GM23338 (cell line): ENCODE measurements around the gene DNAL4. TPM values are rescaled to one million over a fixed set of nuclear protein-coding genes. Genes with fewer than 3 reads are reported as not detected.

Source experiments
- ATAC-seq: fragments of 200-7000 bp; cut with Tn5 transposase; 3 replicates; pipeline ENCODE4 v1.9.1; 2020
- DNase-seq: peaks from one replicate; pipeline ENCODE4 v3.0.0-alpha.2; 2015; ENCODE audit warnings: low spot score
- H2AFZ ChIP-seq: fragments of 200-600 bp; sonication (generic); 2 replicates; pipeline ENCODE4 v1.8.0; 2016; ENCODE audit warnings: antibody characterized with exemption, mild to moderate bottlenecking, moderate library complexity
- H3F3A ChIP-seq: fragments of 200-600 bp; sonication (generic); replicated peaks from 2 replicates; pipeline ENCODE4 v1.8.0; 2017; ENCODE audit warnings: antibody characterized with exemption, mixed run types, low read depth
- H3K27ac ChIP-seq: fragments of 200-600 bp; sonication (generic); 2 replicates; pipeline ENCODE4 v1.6.1; 2016; ENCODE audit warnings: low read depth
- H3K27me3 ChIP-seq: fragments of 200-600 bp; sonication (generic); 2 replicates; pipeline ENCODE4 v1.8.0; 2016; ENCODE audit warnings: mild to moderate bottlenecking, mixed run types, moderate library complexity; ENCODE audit not compliant: insufficient read depth
- H3K36me3 ChIP-seq: fragments of 200-600 bp; sonication (generic); 2 replicates; pipeline ENCODE4 v1.8.0; 2016; ENCODE audit warnings: mild to moderate bottlenecking; ENCODE audit not compliant: insufficient read depth
- H3K4me1 ChIP-seq: fragments of 200-600 bp; sonication (generic); 2 replicates; pipeline ENCODE4 v1.8.0; 2016; ENCODE audit warnings: mild to moderate bottlenecking, moderate library complexity; ENCODE audit not compliant: insufficient read depth
- H3K4me2 ChIP-seq: fragments of 200-600 bp; sonication (generic); 2 replicates; pipeline ENCODE4 v1.7.1; 2017; ENCODE audit warnings: mixed run types
- H3K4me3 ChIP-seq: fragments of 200-600 bp; sonication (generic); 2 replicates; pipeline ENCODE4 v1.6.1; 2016; ENCODE audit warnings: mixed run types
- H3K79me2 ChIP-seq: fragments of 200-600 bp; sonication (generic); replicated peaks from 2 replicates; pipeline ENCODE4 v1.8.0; 2017; ENCODE audit warnings: mild to moderate bottlenecking; ENCODE audit not compliant: insufficient read depth
- H3K9me2 ChIP-seq: fragments of 200-600 bp; sonication (generic); 2 replicates; pipeline ENCODE4 v1.8.0; 2017; ENCODE audit not compliant: insufficient read depth
- H4K20me1 ChIP-seq: fragments of 200-600 bp; sonication (generic); replicated peaks from 2 replicates; pipeline ENCODE4 v1.8.0; 2017; ENCODE audit warnings: mild to moderate bottlenecking; ENCODE audit not compliant: insufficient read depth
- H3K27ac Mint-ChIP-seq: 2 replicates; pipeline ENCODE4 v1.8.0; 2020; ENCODE audit warnings: inconsistent platforms, mild to moderate bottlenecking, moderate library complexity, mixed read lengths
- H3K27me3 Mint-ChIP-seq: 3 replicates; pipeline ENCODE4 v1.8.0; 2022; ENCODE audit warnings: low read depth, mild to moderate bottlenecking, moderate library complexity, mixed read lengths, inconsistent platforms; ENCODE audit not compliant: insufficient read depth, poor library complexity
- H3K36me3 Mint-ChIP-seq: 3 replicates; pipeline ENCODE4 v1.8.0; 2021; ENCODE audit warnings: low read depth, mild to moderate bottlenecking, inconsistent platforms, moderate library complexity, mixed read lengths
- H3K4me1 Mint-ChIP-seq: 3 replicates; pipeline ENCODE4 v1.8.0; 2020; ENCODE audit warnings: mild to moderate bottlenecking, inconsistent platforms, mixed read lengths
- H3K4me3 Mint-ChIP-seq: 3 replicates; pipeline ENCODE4 v1.8.0; 2021; ENCODE audit warnings: moderate library complexity, mild to moderate bottlenecking, inconsistent platforms, mixed read lengths
- H3K9me3 Mint-ChIP-seq: 3 replicates; pipeline ENCODE4 v1.8.0; 2020; ENCODE audit warnings: moderate library complexity, mild to moderate bottlenecking, inconsistent platforms, mixed read lengths
- CREB1 ChIP-seq: fragments of 250-450 bp; sonication (Bioruptor Pico); IDR thresholded peaks from 2 replicates; pipeline ENCODE4 v1.5.0; 2020; ENCODE audit warnings: low read depth, mild to moderate bottlenecking, moderate library complexity
- EZH2 ChIP-seq: fragments of 200-600 bp; sonication (generic); IDR thresholded peaks from one replicate; pipeline ENCODE4 v1.8.0; 2017; ENCODE audit warnings: antibody characterized with exemption, mild to moderate bottlenecking, low read depth; ENCODE audit not compliant: unreplicated experiment
- EZH2phosphoT487 ChIP-seq: fragments of 200-600 bp; sonication (generic); IDR thresholded peaks from one replicate; pipeline ENCODE4 v1.8.1; 2018; ENCODE audit warnings: antibody characterized with exemption; ENCODE audit not compliant: unreplicated experiment
- JUNB ChIP-seq: IDR thresholded peaks from one replicate; pipeline ENCODE4 v1.6.1; 2016; ENCODE audit warnings: antibody characterized with exemption; ENCODE audit not compliant: unreplicated experiment
- NANOG ChIP-seq: IDR thresholded peaks from 2 replicates; pipeline ENCODE4 v1.6.1; 2016; ENCODE audit warnings: antibody characterized with exemption, borderline replicate concordance
- POLR2AphosphoS5 ChIP-seq: IDR thresholded peaks from 2 replicates; pipeline ENCODE4 v1.6.1; 2016; ENCODE audit warnings: antibody characterized with exemption, low read depth
- STAT1 ChIP-seq: IDR thresholded peaks from one replicate; pipeline ENCODE4 v1.6.1; 2016; ENCODE audit warnings: antibody characterized with exemption; ENCODE audit not compliant: unreplicated experiment
- ZNF114 ChIP-seq: fragments of 250-450 bp; sonication (Bioruptor Pico); IDR thresholded peaks from 2 replicates; pipeline ENCODE4 v1.5.0; 2020; ENCODE audit warnings: mild to moderate bottlenecking, moderate library complexity
- ZNF331 ChIP-seq: fragments of 250-450 bp; sonication (Bioruptor Pico); IDR thresholded peaks from 2 replicates; pipeline ENCODE4 v1.5.0; 2020; ENCODE audit warnings: low read depth, mild to moderate bottlenecking, moderate library complexity
- polyA plus RNA-seq: library from polyadenylated mRNA; unstranded; fragments of >200 nt; fragmentation: Nextera tagmentation; extraction: Ambion mirVana; gene quantifications from 2 replicates; pipeline ENCODE4 v1.2.1, GENCODE V29; 2016
- total RNA-seq: library from RNA; depleted of rRNA; stranded (reverse); fragments of >200 nt; shearing (Covaris generic); gene quantifications from 2 replicates; pipeline ENCODE4 v1.2.3, GENCODE V29; 2014
- TF ChIP-seq, protein P1 (sequence below), 2 experiments: fragments of 200-600 bp in 1 of 2; sonication (generic) in 1 of 2; conservative IDR thresholded peaks; 2 replicates each; pipeline versions ENCODE4 v1.5.1 to v1.6.1; 2016 to 2017; ENCODE audit warnings: antibody characterized with exemption in 2 of 2, low read depth in 2 of 2, mild to moderate bottlenecking in 2 of 2, moderate library complexity in 1 of 2
- TF ChIP-seq, protein P2 (sequence below): fragments of 250-450 bp; sonication (Bioruptor Pico); IDR thresholded peaks from 2 replicates; pipeline ENCODE4 v1.5.0; 2020; ENCODE audit warnings: mild to moderate bottlenecking, moderate library complexity
- TF ChIP-seq, protein P3 (sequence below): IDR thresholded peaks from one replicate; pipeline ENCODE4 v1.6.1; 2018; ENCODE audit warnings: antibody characterized with exemption; ENCODE audit not compliant: unreplicated experiment
- TF ChIP-seq, protein P4 (sequence below): IDR thresholded peaks from 2 replicates; pipeline ENCODE4 v1.6.1; 2016; ENCODE audit warnings: antibody characterized with exemption

The DNAL4 gene
- total and polyA plus RNA-seq, 2 experiments from 2014 or later, result 9.3 to 10.0 TPM

DNA sequence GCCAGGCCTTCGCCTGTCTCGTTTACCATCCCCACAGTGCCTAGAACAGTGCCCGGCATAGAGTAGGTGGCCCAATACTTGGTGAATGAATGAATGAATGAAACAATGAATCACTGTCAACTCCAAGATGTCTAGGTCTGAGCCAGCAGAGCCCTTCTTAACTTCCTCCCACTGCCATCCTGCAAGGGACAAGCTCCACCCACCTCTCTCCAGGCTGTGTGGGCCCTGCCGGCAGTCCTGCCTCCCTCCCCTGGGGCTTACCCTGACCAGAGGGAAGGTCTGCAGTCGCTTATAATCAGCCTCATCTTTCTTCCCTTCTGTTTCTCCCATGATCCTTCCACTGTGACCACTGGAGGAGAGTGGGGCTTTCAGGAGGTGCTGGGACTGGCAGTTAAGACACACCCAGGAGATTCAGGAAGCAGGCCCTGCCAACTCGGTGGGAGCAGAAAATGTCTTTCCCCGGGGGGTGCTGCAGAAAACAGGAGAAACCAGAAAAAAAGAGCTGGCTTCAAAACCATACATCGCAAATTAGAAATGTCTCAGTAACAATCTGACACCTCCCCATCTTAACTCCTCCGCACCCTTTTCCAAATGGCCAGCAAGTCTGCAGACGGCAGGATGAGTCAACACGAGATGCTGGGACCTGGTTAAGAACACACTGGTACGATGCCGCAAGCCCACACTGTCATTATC, 11.4 kb downstream of the DNAL4 start:
- Histone ChIP-seq H3K4me1 (no peaks in the 10 kb centered on the region), H4K20me1 (no peaks in the 10 kb centered on the region; the same call in 1 of the 2 replicates), H3K9me2 (no peaks in the 10 kb centered on the region), H3K27ac (no peak overlapping the region), H3K36me3 (no peaks in the 10 kb centered on the region), H3K4me3 (no peak overlapping the region), H3F3A (no peaks in the 10 kb centered on the region), H3K79me2 (no peaks in the 10 kb centered on the region), H2AFZ (no peak overlapping the region), H3K4me2 (no peak overlapping the region), H3K27me3 (no peaks in the 10 kb centered on the region)
- Mint-ChIP-seq H3K27me3 (peaks cover 2% of the 10 kb centered on the region), H3K27ac (peak overlapping the region; percentile 33; the same call in 1 of the 2 replicates), H3K4me1 (peaks cover 8% of the 10 kb centered on the region), H3K36me3 (no peaks in the 10 kb centered on the region; the same call in 2 of the 3 replicates), H3K9me3 (no peaks in the 10 kb centered on the region), H3K4me3 (no peak overlapping the region; the same call in 2 of the 3 replicates)
- DNase-seq, result no peak
- ATAC-seq, result peak; percentile 88
- TF ChIP-seq NANOG (no peak), CREB1 (no peak), STAT1 (no peak), EZH2 (no peak), EZH2phosphoT487 (no peak), POLR2AphosphoS5 (no peak), ZNF331 (no peak), JUNB (no peak), ZNF114 (CRISPR knock-in tag) (no peak)
- TF ChIP-seq, protein P1, sequence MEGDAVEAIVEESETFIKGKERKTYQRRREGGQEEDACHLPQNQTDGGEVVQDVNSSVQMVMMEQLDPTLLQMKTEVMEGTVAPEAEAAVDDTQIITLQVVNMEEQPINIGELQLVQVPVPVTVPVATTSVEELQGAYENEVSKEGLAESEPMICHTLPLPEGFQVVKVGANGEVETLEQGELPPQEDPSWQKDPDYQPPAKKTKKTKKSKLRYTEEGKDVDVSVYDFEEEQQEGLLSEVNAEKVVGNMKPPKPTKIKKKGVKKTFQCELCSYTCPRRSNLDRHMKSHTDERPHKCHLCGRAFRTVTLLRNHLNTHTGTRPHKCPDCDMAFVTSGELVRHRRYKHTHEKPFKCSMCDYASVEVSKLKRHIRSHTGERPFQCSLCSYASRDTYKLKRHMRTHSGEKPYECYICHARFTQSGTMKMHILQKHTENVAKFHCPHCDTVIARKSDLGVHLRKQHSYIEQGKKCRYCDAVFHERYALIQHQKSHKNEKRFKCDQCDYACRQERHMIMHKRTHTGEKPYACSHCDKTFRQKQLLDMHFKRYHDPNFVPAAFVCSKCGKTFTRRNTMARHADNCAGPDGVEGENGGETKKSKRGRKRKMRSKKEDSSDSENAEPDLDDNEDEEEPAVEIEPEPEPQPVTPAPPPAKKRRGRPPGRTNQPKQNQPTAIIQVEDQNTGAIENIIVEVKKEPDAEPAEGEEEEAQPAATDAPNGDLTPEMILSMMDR (conservative IDR thresholded peaks at IDR 0.05; ENCODE audit: low read depth in 2 of 2), result no peak
- TF ChIP-seq, protein P2, sequence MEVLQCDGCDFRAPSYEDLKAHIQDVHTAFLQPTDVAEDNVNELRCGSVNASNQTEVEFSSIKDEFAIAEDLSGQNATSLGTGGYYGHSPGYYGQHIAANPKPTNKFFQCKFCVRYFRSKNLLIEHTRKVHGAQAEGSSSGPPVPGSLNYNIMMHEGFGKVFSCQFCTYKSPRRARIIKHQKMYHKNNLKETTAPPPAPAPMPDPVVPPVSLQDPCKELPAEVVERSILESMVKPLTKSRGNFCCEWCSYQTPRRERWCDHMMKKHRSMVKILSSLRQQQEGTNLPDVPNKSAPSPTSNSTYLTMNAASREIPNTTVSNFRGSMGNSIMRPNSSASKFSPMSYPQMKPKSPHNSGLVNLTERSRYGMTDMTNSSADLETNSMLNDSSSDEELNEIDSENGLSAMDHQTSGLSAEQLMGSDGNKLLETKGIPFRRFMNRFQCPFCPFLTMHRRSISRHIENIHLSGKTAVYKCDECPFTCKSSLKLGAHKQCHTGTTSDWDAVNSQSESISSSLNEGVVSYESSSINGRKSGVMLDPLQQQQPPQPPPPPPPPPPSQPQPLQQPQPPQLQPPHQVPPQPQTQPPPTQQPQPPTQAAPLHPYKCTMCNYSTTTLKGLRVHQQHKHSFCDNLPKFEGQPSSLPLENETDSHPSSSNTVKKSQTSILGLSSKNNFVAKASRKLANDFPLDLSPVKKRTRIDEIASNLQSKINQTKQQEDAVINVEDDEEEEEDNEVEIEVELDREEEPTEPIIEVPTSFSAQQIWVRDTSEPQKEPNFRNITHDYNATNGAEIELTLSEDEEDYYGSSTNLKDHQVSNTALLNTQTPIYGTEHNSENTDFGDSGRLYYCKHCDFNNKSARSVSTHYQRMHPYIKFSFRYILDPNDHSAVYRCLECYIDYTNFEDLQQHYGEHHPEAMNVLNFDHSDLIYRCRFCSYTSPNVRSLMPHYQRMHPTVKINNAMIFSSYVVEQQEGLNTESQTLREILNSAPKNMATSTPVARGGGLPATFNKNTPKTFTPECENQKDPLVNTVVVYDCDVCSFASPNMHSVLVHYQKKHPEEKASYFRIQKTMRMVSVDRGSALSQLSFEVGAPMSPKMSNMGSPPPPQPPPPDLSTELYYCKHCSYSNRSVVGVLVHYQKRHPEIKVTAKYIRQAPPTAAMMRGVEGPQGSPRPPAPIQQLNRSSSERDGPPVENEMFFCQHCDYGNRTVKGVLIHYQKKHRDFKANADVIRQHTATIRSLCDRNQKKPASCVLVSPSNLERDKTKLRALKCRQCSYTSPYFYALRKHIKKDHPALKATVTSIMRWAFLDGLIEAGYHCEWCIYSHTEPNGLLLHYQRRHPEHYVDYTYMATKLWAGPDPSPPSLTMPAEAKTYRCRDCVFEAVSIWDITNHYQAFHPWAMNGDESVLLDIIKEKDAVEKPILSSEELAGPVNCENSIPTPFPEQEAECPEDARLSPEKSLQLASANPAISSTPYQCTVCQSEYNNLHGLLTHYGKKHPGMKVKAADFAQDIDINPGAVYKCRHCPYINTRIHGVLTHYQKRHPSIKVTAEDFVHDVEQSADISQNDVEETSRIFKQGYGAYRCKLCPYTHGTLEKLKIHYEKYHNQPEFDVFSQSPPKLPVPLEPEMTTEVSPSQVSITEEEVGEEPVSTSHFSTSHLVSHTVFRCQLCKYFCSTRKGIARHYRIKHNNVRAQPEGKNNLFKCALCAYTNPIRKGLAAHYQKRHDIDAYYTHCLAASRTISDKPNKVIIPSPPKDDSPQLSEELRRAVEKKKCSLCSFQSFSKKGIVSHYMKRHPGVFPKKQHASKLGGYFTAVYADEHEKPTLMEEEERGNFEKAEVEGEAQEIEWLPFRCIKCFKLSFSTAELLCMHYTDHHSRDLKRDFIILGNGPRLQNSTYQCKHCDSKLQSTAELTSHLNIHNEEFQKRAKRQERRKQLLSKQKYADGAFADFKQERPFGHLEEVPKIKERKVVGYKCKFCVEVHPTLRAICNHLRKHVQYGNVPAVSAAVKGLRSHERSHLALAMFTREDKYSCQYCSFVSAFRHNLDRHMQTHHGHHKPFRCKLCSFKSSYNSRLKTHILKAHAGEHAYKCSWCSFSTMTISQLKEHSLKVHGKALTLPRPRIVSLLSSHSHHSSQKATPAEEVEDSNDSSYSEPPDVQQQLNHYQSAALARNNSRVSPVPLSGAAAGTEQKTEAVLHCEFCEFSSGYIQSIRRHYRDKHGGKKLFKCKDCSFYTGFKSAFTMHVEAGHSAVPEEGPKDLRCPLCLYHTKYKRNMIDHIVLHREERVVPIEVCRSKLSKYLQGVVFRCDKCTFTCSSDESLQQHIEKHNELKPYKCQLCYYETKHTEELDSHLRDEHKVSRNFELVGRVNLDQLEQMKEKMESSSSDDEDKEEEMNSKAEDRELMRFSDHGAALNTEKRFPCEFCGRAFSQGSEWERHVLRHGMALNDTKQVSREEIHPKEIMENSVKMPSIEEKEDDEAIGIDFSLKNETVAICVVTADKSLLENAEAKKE (CRISPR knock-in tag), result no peak
- TF ChIP-seq, protein P3, sequence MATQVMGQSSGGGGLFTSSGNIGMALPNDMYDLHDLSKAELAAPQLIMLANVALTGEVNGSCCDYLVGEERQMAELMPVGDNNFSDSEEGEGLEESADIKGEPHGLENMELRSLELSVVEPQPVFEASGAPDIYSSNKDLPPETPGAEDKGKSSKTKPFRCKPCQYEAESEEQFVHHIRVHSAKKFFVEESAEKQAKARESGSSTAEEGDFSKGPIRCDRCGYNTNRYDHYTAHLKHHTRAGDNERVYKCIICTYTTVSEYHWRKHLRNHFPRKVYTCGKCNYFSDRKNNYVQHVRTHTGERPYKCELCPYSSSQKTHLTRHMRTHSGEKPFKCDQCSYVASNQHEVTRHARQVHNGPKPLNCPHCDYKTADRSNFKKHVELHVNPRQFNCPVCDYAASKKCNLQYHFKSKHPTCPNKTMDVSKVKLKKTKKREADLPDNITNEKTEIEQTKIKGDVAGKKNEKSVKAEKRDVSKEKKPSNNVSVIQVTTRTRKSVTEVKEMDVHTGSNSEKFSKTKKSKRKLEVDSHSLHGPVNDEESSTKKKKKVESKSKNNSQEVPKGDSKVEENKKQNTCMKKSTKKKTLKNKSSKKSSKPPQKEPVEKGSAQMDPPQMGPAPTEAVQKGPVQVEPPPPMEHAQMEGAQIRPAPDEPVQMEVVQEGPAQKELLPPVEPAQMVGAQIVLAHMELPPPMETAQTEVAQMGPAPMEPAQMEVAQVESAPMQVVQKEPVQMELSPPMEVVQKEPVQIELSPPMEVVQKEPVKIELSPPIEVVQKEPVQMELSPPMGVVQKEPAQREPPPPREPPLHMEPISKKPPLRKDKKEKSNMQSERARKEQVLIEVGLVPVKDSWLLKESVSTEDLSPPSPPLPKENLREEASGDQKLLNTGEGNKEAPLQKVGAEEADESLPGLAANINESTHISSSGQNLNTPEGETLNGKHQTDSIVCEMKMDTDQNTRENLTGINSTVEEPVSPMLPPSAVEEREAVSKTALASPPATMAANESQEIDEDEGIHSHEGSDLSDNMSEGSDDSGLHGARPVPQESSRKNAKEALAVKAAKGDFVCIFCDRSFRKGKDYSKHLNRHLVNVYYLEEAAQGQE, result no peak
- TF ChIP-seq, protein P4, sequence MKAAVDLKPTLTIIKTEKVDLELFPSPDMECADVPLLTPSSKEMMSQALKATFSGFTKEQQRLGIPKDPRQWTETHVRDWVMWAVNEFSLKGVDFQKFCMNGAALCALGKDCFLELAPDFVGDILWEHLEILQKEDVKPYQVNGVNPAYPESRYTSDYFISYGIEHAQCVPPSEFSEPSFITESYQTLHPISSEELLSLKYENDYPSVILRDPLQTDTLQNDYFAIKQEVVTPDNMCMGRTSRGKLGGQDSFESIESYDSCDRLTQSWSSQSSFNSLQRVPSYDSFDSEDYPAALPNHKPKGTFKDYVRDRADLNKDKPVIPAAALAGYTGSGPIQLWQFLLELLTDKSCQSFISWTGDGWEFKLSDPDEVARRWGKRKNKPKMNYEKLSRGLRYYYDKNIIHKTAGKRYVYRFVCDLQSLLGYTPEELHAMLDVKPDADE, result no peak
